Measurements from ENCODE around the gene RBM26.
"Not testable (repeated sequence)": the region's sequence is repeated elsewhere in the genome, so short reads cannot be mapped to it uniquely, and the experiment has no call there.

The RBM26 gene

DNA sequence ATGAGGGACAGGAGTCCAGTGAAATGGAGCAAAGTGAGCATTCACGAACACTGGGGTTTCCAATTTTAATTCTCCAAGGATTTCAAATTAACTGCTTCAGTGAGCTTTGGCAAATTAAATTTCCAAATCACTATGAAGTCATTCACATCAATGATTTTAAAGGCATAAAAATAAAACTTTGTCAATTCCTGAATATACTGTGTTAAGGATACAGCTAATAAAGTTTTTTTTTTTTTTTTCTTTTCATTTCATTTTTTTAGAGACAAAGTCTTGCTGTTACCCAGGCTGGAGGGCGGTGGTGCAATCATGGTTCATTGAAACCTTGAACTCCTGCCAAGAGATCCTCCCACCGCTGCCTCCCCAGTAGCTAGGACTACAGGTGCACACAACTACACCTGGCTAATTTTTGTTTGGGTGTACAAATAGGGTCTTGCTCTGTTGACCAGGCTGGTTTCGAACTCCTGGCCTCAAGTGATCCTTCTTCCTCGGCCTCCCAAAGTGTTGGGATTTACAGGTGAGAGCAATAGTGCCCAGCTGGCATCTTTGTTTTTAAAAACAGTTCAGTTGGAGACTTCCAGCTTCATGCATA lies 21.9 kb downstream of the RBM26 start:
- DNase-seq: no peak

DNA sequence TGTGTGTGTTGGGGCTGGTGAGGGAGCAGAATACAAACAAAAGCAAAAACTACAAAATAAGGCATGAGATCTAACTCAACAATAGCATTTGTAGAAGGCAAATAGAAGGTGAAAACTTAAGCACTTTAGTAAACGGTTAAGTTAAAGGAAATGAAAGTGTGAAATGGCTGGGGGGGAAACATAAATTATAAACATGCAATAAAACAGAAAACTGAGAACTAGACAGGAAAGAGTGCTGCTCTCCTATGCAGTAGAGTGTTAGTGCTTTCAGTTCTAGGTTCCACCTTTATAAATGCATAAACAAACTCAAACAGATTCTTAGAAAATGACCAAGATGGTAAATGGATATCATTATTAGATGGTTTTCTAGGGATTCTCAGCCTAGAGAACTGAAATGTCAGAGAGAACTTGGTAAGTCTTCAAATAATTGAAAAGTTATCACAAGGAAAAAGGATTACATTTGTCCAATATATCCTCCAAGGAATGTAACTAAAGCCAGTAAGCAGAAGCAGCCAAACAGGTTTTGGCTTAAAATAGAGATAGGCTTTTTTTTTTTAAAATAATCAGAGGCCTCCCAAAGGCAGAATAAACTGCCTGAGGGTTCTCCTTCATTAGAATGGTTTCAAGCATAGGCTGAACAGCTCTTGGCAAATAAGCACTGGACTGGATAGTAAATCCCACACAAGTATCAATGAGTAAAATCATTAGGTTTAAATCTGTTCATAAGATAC lies 23.3 kb downstream of the RBM26 start:
- DNase-seq: no peak

DNA sequence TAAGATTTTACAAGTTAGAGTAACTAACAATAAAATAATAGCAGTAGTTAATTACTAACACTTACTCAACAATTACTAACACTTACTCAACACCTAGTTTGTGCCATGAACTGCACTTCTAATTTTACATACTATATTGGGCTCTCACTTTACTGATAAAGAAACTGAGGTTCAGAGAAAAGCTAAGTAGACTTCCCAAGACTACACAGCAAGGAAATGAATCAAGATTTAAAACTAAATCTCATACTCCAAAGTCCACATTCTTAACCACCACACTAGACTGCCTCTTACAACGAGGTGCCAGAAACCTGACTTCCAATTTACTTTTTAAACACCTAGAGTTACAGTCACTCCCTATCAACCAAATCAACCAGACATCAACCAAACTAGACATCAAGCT lies 25.1 kb downstream of the RBM26 start:
- no peak for DNase-seq

DNA sequence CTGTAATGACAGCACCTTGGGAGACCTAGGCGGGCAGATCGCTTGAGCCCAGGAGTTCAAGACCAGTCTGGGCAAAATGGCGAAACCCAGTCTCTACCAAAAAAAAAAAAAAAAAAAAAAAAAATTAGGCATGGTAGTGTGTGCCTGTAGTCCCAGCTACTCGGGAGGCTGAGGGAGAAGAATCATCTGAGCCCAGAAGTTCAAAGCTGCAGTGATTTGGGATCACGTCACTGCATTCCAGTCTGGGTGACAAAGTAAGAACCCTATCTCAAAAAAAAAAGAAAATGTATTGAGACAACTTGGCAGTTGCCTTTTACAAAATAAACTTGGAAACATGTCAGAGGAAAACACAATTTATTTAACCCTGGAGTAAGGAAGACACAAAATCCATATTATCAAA lies 26.8 kb downstream of the RBM26 start:
- DNase-seq: no peak

DNA sequence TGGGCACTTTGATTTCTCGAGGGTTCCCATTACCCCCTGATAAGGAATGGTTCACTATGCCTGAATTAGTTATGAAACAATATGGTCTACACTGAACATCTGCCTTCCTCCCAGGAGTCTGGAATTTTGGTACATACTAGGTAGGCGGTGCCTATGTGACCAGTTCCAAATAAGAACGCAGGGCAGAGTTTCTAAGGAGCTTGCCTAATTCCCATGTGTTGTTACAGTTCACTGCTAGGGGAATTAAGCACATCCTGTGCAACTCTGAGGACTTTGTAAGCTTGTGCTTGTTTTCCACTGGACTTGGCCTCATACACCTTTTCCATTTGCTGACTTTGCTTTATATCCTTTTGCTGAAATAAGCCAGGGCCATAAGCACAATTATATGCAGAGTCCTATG lies 29.2 kb downstream of the RBM26 start:
- DNase-seq: no peak

DNA sequence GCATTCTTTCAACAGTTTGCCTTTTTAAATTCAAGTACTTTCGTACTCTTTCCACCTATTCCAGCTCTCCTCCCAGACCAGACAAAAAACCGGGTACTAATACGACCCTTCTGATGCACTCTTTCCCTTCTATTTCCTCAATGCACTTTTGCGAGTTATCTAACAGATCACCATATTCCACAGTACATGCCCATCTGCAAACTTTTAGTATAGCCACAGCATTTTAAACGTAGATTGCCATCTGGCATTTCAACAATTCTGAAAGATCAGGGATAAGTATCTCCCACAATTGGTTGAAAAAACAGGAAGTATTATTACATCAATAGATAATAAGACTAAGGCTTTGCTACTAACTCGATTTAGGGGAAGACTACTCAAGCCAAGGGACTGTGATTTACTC lies 31.5 kb downstream of the RBM26 start:
- no peak for DNase-seq

DNA sequence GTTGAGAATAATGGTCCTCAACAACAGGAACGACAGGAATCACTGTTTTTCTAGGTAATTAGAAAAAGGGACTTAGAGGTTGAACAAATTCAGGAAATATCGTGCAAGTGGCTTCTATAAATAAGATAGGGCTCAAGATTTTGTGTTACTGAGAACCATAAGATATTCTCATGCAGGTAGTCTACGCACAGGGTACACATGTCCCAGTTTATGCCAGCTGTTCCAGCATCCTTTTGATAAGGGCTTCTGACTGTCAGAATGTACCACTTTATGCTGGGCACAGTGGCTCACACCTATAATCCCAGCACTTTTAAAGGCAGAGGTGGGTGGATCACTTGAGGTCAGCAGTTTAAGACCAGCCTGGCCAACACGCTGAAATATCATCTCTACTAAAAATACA lies 32.1 kb downstream of the RBM26 start:
- no peak for DNase-seq

DNA sequence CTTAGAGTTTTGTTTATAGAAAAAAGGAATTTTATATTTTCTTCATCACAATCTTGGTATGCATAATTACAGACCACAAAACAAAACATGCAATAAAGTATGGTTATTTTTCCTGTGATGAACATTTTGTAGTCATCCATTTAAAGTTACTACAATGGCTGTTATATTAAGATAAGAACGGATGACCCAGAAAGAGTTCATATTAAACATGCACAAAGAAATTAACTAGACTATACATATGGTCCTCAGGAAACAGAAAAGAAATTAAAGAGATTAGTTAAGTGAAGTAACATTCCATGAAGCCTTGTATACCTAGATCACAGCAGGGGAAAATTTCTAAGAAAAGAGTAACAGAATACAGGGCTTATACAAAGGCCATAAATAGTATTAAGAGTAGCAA lies 36.8 kb downstream of the RBM26 start:
- no peak for DNase-seq

DNA sequence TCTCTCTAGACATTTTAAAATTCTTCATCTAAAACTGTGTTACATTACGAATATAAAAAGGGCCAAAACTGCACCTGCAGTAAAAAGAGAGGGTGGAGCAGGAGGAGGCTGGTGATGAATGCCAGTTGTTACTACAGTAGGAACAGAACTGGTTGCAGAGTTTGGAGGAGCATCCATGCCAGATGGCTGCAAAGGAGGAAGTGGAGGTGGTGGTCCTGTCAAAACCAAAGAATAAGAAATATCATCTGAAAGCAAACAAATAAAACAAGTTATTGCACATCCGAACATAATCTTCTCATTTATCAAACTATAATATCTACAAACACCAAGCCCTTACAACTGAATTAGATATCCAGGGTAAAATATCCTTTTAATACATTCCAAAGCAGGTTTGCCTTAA lies 40.1 kb downstream of the RBM26 start:
- DNase-seq: no peak

DNA sequence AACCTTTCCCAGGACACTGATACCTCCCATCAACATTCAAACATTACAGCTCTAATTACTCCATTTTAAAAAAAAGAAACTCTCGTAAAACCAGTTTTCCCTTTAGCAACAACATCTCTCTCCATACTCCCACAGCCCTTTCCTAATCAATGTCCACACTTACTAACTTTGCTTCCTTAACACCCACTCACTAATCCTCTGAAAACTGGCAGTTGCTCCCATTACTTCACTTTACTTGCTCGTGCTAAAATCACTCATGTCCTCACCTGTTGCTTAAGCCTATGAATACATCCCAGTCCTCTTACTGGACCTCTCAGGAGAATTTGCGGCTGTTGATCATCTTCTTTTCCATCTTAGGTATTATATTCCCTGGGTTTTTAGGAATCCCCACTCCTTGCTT lies 44.8 kb downstream of the RBM26 start:
- DNase-seq: no peak

DNA sequence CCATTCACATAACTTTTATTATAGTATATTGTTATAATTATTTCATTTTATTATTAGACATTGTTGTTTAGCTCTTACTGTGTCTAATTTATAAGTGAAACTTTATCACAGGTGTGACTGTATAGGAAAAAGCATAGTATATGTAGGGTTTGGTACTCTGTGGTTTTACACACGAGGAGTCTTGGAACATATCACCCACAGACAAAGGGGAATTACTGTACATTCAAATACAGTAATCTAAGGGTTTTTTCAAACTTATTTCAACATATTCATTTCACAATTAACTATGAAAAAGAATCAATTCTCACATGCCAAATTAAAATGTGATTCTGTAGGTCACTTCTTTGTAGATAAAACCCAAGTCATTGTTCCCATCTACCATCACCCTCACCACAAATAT lies 46.0 kb downstream of the RBM26 start:
- DNase-seq: no peak

DNA sequence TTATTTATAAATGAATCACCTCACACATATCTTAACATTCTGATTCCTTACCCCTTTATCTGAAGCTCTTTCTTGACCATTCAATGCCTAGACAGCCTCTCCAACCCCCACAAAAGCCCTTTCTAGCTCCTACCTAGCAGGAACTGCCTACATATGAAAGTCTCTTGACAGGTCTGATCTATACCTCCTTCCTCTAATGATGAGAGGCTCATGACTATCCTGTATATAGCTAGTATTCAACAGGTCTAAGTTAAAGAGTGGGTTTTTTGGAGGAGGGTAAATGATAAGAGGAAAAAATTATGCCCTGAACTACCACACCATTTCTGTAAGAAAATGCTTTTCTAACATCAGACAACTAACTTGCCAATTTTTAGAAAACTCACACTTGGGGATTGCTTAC lies 47.0 kb downstream of the RBM26 start:
- DNase-seq: no peak

DNA sequence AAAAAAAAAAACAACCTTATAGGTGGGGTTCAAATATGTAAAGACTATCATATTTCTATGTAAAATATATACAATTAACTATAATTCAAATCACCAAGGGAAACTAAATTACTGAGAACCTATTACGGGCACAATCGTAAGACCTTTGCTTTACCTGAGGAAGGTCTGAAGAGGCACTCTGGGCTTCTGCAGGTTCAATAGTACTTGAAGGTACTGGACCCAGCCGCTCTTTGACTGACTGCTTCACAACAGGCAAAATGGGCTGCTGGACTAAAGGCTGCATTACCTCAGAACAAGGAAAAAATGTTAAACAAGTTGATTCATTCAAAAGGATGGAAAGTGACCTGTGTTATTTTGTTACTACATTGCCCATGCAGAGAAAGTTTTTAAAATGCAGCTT lies 51.8 kb downstream of the RBM26 start:
- DNase-seq: no peak

DNA sequence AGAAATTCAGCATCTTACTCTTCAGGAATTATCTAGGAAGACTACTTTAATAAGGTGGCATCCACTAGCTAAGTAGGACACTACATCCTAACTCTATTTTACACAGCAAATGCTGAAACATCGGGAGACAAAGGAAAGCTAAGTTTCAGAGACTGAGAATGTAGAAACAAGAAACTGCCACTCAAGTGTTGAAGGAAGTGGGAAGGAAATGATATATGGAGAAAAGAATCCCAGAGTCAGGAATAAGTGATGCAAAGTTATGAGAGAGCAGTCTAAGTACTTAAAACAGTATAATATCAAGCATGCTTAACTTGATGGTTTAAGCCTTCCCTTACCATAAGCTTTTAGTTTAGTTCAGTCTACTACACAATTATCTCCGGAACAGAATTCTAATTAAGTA lies 52.4 kb downstream of the RBM26 start:
- DNase-seq: no peak

DNA sequence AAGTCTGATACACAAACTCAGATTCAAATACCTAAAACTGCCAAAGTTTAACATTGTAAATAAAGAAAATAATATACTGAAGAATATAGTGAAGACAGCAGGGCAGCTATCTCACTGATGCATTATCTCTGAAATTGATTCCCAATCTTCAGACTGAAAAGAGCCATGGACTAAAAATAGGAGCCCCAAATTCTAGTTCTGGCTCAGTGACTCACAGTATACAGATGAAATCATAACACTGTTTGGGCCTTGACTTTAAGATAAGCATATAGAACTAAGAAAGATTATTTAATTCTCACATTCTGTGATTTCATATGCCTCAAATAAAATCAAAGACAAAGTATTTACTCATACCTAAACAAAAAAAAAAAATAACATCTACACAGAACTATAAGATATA lies 53.9 kb downstream of the RBM26 start:
- no peak for DNase-seq

DNA sequence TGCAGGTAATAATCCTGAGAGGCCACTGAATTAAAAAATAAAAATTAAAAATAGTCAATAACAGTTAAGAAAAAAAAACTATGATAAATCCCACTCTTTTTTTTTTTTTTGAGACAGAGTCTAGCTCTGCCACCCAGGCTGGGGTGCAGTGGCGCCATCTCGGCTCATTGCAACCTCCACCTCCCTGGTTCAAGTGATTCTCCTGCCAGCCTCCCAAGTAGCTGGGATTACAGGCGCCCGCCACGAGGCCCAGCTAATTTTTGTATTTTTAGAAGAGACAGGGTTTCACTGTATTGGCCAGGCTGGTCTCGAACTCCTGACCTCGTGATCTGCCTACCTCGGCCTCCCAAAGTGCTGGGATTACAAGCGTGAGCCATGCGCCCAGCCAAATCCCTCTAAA lies 56.4 kb downstream of the RBM26 start:
- DNase-seq: not testable (repeated sequence)

DNA sequence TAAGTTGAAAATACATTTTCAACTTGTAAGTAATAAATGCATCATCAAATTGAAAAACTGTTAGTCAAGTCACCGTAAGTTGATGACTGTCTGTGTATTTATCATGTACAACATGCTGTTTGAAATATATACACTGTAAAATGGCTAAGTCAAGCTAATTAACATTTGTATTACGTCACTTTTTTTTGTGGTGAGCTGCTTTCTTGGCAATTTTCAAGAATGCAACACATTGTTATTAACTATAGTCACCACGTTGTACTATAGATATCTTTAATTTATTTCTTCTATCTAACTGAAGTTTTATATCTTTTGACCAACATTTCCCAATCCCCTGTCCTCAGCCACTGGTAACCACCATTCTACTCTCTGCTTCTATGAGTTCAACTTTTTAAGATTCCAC lies 57.0 kb downstream of the RBM26 start:
- DNase-seq: no peak

DNA sequence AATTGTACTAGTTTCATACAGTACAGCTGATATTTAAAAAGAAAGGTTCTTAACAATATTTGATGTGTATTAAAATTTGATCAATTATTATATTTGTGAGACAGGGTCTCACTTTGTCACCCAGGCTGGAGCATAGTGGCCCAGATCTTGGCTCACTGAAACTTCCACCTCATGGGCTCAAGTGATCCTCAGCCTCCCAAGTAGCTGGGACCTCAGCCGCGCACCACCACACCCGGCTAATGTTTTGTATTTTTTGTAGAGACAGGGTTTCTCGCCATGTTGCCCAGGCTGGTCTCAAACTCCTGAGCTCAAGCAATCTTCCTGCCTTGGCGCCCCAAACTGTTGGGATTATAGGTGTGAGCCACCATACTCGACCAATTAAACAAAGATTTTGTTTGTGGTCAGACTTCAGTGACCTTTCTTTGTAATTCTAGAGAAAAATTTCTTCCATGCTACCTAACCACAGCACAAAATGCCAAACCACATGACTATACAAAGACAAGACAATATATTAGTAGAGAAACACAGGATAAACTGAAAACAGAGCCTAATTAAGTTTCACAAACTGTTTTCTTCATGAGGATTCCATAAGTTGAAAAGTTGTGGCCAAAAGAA lies 59.6 kb downstream of the RBM26 start:
- DNase-seq: no peak

DNA sequence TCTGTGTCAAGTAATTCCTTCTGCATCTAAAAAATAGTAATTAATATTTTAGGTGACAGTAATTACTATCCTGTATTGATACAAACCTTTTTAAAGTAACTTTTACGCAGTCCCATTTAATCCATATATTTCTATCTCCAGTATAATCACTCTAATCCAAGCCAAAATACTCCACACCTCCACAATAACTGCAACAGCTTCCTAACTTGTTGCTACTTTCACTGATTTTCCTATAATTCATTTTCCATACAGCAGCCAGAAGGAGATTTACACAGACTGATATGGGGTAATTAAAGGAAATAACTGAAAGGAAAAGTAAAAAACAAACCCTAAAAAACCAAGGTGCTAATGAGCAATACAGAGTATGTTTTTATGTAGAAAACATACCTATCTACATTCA lies 64.9 kb downstream of the RBM26 start:
- DNase-seq: no peak

DNA sequence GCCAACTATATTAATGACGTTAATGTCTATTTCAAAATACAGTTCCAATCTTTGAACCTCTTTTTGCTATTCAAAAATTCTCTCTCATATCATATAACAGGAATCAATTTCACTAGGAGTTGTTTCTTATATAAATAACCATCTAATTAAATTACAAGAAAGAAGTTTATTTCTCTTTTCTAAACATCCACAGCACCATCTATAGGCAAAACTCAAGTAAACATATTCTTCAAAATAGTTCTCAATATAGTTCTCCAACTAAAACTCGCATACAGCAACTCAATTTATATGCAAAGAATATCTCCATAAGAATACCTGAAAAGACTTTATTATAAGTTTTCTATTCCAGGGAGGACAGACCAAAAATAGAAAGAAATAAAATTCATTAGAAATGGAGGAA lies 65.6 kb downstream of the RBM26 start:
- no peak for DNase-seq

DNA sequence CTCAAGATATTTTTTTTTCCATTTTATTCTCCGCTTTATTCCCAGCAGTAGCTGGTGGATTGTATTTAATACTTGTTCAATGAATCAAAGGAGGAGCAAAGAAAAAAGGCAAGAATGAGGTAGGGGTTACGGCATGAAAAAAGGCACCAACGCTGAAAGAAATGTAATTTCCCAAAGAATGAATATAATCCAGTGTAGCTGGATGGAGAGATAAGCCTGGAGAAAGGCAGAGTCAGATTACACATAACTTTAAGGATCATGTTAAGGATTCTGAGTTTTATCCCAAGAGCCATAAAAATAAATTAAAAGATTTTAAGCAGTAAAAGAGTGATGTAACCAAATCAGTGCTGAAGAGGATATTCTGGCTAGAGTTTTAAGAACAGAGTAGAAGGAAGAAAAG lies 67.7 kb downstream of the RBM26 start:
- no peak for DNase-seq

DNA sequence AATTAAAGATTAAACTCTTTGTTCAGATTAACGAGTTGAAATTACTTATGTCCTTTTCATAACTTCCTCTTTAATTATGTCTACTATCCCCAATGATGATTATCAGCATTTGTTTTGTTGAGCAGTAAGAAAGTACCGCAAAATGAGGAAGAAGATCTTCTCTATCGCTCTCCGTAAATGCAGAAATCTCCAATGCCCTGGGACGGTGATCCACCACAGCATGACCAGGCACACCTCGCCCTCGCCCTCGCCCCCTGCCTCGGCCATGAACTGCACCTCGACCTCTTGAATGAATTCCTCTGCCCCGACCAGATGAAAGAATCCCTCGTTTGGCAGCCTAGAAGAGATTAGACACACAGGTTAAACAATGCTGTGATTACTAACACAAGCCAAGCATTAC lies 69.1 kb downstream of the RBM26 start:
- no peak for DNase-seq

DNA sequence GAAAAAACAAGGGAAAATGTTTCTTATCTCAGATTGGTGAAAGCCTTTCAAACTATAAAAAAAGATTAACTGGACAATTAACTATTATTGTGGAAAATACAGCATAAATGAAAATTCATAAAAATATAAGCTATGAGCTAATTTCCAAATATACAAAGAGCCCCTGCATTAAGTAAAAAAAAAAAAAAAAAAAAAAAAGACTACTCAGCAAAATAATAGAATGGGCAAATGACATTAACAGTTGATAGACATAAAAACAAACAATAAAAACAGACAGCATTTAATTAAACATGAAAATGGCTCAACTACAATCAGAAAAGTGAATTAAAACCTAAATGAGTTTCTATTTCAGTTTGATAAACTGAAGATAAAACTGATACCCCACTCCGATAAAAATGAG lies 77.5 kb downstream of the RBM26 start:
- no peak for DNase-seq

DNA sequence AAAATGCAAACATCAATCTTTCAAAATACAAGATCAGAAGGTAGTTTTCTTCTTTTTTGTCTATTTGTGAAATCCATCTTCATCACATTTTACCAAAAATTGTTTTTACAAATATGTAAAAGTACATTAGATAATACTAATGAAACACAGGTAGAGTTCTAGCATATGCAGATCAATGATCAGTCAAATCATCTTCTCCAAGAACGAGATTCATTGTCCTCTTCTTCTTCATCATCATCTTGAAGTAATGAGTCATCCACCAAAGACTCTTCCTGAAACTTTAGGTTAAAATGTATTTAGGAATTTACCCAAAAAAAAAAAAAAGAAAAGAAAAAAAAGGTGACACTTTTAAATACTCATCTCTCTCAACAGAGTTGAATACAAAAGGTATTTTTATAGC lies 85.6 kb downstream of the RBM26 start:
- no peak for DNase-seq

DNA sequence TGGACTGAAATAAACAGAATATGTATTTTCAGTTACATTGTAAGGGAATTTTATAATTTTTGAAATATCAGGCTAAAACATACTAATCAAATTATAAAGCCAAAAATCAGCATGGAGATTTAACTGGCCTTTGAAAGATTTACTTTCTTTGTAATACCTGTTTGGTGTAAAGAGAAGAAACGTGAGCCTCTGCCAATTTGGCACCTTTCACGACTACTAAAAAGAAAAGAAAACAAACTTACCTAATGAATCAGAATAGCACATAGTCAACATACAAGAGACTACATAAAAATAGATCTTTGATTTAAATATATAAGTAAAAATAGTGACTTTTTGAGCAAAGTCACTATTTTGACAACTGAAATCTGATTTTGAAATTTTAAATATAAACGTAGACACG lies 87.4 kb downstream of the RBM26 start:
- no peak for DNase-seq
